B cell (primary cell): ENCODE measurements around the gene TANK. TPM values are rescaled to one million over a fixed set of nuclear protein-coding genes. Genes with fewer than 3 reads are reported as not detected.

Source experiments
- ATAC-seq: fragments of 200-7000 bp; cut with Tn5 transposase; one replicate; pipeline ENCODE4 v1.10.0; 2021; ENCODE audit warnings: low read depth, mild to moderate bottlenecking, moderate number of reproducible peaks, moderate library complexity
- CTCF ChIA-PET: fragments of 350-600 bp; sonication (Branson Sonifier 250); formaldehyde crosslinking; loops from one replicate; lab custom pipeline; 2021; ENCODE audit warnings: antibody characterized with exemption, inconsistent platforms; lab: Charles Lee
- POLR2A ChIA-PET: fragments of 350-600 bp; sonication (Branson Sonifier 250); formaldehyde crosslinking; loops from one replicate; lab custom pipeline; 2021; ENCODE audit warnings: antibody characterized with exemption; lab: Charles Lee
- DNase-seq: peaks from one replicate; pipeline ENCODE4 v3.0.0; 2013
- H2AFZ ChIP-seq: 2 replicates; pipeline ENCODE4 v1.6.1; 2012; ENCODE audit warnings: mild to moderate bottlenecking, low read depth, low read length; ENCODE audit not compliant: insufficient read depth, poor library complexity, severe bottlenecking
- H3K27ac ChIP-seq, 2 donors: 1 replicate in 1 of 2; 2 replicates in 1 of 2; pipeline ENCODE4 v1.5.1; 2012 to 2013; ENCODE audit warnings: low read length in 2 of 2, mild to moderate bottlenecking in 2 of 2, moderate library complexity in 1 of 2
- H3K27me3 ChIP-seq, 4 experiments: fragments of 200-600 bp in 1 of 4; sonication (generic) in 1 of 4; replicated peaks in 1 of 4; 1 replicate in 2 of 4; 2 replicates in 2 of 4; pipeline versions ENCODE4 v1.6.1 to v1.7.0; 2013 to 2016; ENCODE audit warnings: low read length in 3 of 4, mild to moderate bottlenecking in 2 of 4, mixed read lengths in 1 of 4, moderate library complexity in 1 of 4; ENCODE audit not compliant: insufficient read depth in 4 of 4, control insufficient read depth in 3 of 4; ENCODE audit errors: control extremely low read depth in 1 of 4
- H3K36me3 ChIP-seq, 2 experiments: replicated peaks in 1 of 2; 1 replicate in 1 of 2; 2 replicates in 1 of 2; pipeline versions ENCODE4 v1.6.1 to v1.7.1; 2013; ENCODE audit warnings: low read length in 1 of 2; ENCODE audit not compliant: insufficient read depth in 2 of 2, control insufficient read depth in 1 of 2; ENCODE audit errors: control extremely low read depth in 1 of 2, extremely low read depth in 1 of 2
- H3K4me1 ChIP-seq, 2 donors: fragments of 200-600 bp in 1 of 2; sonication (generic) in 1 of 2; 1 replicate in 1 of 2; 2 replicates in 1 of 2; pipeline versions ENCODE4 v1.5.1 to v1.6.1; 2013 to 2017; ENCODE audit warnings: low read length in 2 of 2; ENCODE audit not compliant: control insufficient read depth in 2 of 2, insufficient read depth in 2 of 2
- H3K4me2 ChIP-seq: replicated peaks from 2 replicates; pipeline ENCODE3; 2012; ENCODE audit warnings: mild to moderate bottlenecking, low read depth, low read length; ENCODE audit not compliant: poor library complexity, severe bottlenecking
- H3K4me3 ChIP-seq, 5 experiments: fragments of 200-600 bp in 1 of 5; sonication (generic) in 1 of 5; 1 replicate in 3 of 5; 2 replicates in 2 of 5; pipeline versions ENCODE4 v1.5.1 to v1.7.0; 2011 to 2016; ENCODE audit warnings: low read length in 4 of 5, mild to moderate bottlenecking in 4 of 5, low read depth in 2 of 5, control low read depth in 1 of 5, moderate library complexity in 1 of 5; ENCODE audit not compliant: insufficient read depth in 1 of 5; ENCODE audit errors: control extremely low read depth in 1 of 5, extremely low read depth in 1 of 5
- H3K79me2 ChIP-seq: fragments of 200-600 bp; sonication (generic); one replicate; pipeline ENCODE4 v1.6.0; 2016; ENCODE audit warnings: low read length; ENCODE audit not compliant: control insufficient read depth, insufficient read depth
- H3K9ac ChIP-seq: fragments of 200-600 bp; sonication (generic); 2 replicates; pipeline ENCODE4 v1.6.1; 2017; ENCODE audit warnings: mild to moderate bottlenecking, low read length, moderate library complexity
- H3K9me3 ChIP-seq, 3 donors: one replicate each; pipeline versions ENCODE4 v1.6.1 to v1.7.1; 2013; ENCODE audit warnings: low read length in 2 of 3; ENCODE audit not compliant: control insufficient read depth in 2 of 3, insufficient read depth in 1 of 3; ENCODE audit errors: control extremely low read depth in 1 of 3
- H4K20me1 ChIP-seq: 2 replicates; pipeline ENCODE4 v1.6.0; 2012; ENCODE audit warnings: mild to moderate bottlenecking, low read length; ENCODE audit not compliant: insufficient read depth, control insufficient read depth, poor library complexity, severe bottlenecking
- H3K27ac Mint-ChIP-seq: one replicate; pipeline ENCODE4 v1.8.0; 2021; ENCODE audit warnings: mixed read lengths
- H3K27me3 Mint-ChIP-seq: one replicate; pipeline ENCODE4 v1.8.0; 2021; ENCODE audit warnings: mixed read lengths
- H3K4me1 Mint-ChIP-seq: one replicate; pipeline ENCODE4 v1.8.0; 2021; ENCODE audit warnings: mixed read lengths
- H3K4me3 Mint-ChIP-seq: one replicate; pipeline ENCODE4 v1.8.0; 2021; ENCODE audit warnings: mixed read lengths
- H3K9me3 Mint-ChIP-seq: one replicate; pipeline ENCODE4 v1.8.0; 2022; ENCODE audit warnings: mixed read lengths; ENCODE audit not compliant: insufficient read depth
- CTCF ChIP-seq: fragments of 200-600 bp; IDR thresholded peaks from one replicate; pipeline ENCODE4 v1.8.0; 2022; ENCODE audit warnings: antibody characterized with exemption, mild to moderate bottlenecking
- EZH2 ChIP-seq: IDR thresholded peaks from 2 replicates; pipeline ENCODE4 v1.6.1; 2012; ENCODE audit warnings: borderline replicate concordance, low read depth, mild to moderate bottlenecking, moderate library complexity, low read length; ENCODE audit not compliant: insufficient read depth, poor library complexity, severe bottlenecking
- WGBS: methylation state at CpG from one replicate; pipeline ENCODE4 v1.1.5; 2013; ENCODE audit warnings: missing lambda C conversion rate; ENCODE audit not compliant: insufficient coverage; 5-methylcytosine and 5-hydroxymethylcytosine counted together
- intact Hi-C: fragments of 100-400 bp; cut with micrococcal nuclease; formaldehyde crosslinking; loops from one replicate; pipeline ENCODE4 v1.10.0; 2022
- polyA plus RNA-seq: library from polyadenylated mRNA; depleted of rRNA; stranded (reverse); fragments of >200 nt; gene quantifications from 2 replicates; pipeline ENCODE4 v1.2.3, GENCODE V29; 2012
- total RNA-seq, 2 donors: library from RNA; stranded (reverse); fragments of 120-200 nt in 1 of 2; gene quantifications; 1 replicate in 1 of 2; 2 replicates in 1 of 2; pipeline versions ENCODE4 v1.2.3 to v1.2.4, GENCODE V29; 2013 to 2022

Gene TANK
- total and polyA plus RNA-seq, 2 donors (not counting 1 experiment from before 2014, with no cell fraction given): 62.4 to 179 TPM

- peaks cover under 1% of the 10 kb centered on the region for H4K20me1 ChIP-seq
- no peak overlapping the region for H2AFZ ChIP-seq
- peak; percentile 72 for DNase-seq
- H3K36me3 ChIP-seq: peaks cover 0 to 18% of the 10 kb centered on the region in 2 experiments
- peak overlapping the region; percentile 31 for H3K9ac ChIP-seq
- TF ChIP-seq CTCF (no peak), EZH2 (no peak)
- H3K27ac Mint-ChIP-seq: peak overlapping the region; percentile 92
- WGBS: no CpG with 5 or more reads among the region's 1 CpG
- H3K79me2 ChIP-seq: peaks cover 92% of the 10 kb centered on the region
- peaks cover 82 to 85% of the 10 kb centered on the region in 2 donors for H3K4me1 ChIP-seq
- CTCF ChIA-PET: interaction anchor here (1.1 to 1.2 kb wide), 2 partner anchors 10 to 102 kb away, joined by 4 to 5 read pairs; no protein-coding TSS in a partner anchor
- no peaks in the 10 kb centered on the region for H3K27me3 Mint-ChIP-seq
- H3K4me3 Mint-ChIP-seq: peak overlapping the region; percentile 74
- ATAC-seq: peak; percentile 63
- peak overlapping the region; percentile 81 for H3K4me2 ChIP-seq
- peaks cover 2% of the 10 kb centered on the region for H3K9me3 Mint-ChIP-seq
- peak overlapping the region; percentile 65 to 81 for H3K27ac ChIP-seq
- H3K9me3 ChIP-seq: no peaks in the 10 kb centered on the region
- intact Hi-C loops: loop anchor here (2.0 to 10.0 kb wide), 2 partner anchors 13 to 1179 kb away; partner anchors contain the start of gene GCA
- no peaks in the 10 kb centered on the region for H3K27me3 ChIP-seq
- peaks cover 88% of the 10 kb centered on the region for H3K4me1 Mint-ChIP-seq
- POLR2A ChIA-PET: no interaction called here
- H3K4me3 ChIP-seq: peak overlapping the region in 4 of 5 experiments; percentile 12 to 34 (median 24)
These were observed 5.6 kb downstream of the TANK start for GRCh38 chr2:161165811-161166210.
